H1 (cell line): ENCODE results near the gene OAS3. TPM values are rescaled to one million over a fixed set of nuclear protein-coding genes. Genes with fewer than 3 reads are reported as not detected.

Experiments
- CTCF ChIA-PET: fragments of 300-600 bp; sonication (Branson Sonifier 250); formaldehyde crosslinking; loops from one replicate; lab custom pipeline; 2021; ENCODE audit not compliant: partially characterized antibody; lab: Charles Lee
- POLR2A ChIA-PET: fragments of 300-600 bp; sonication (Branson Sonifier 250); formaldehyde crosslinking; loops from one replicate; lab custom pipeline; 2021; ENCODE audit warnings: inconsistent platforms; ENCODE audit not compliant: partially characterized antibody; lab: Charles Lee
- DNase-seq, 2 experiments: peaks; one replicate each; pipeline versions ENCODE4 v3.0.0 to v3.0.0-alpha.2; 2010 to 2022; ENCODE audit warnings: low spot score in 2 of 2, low read depth in 1 of 2, mixed read lengths in 1 of 2
- FAIRE-seq: peaks from 2 replicates; lab custom pipeline; 2011; peaks lifted over from hg19 to GRCh38; lab: Jason Lieb, UNC
- H2AFZ ChIP-seq: 2 replicates; pipeline ENCODE4 v1.8.1; 2012; ENCODE audit warnings: low read length, inconsistent platforms
- H2AK5ac ChIP-seq: 2 replicates; pipeline ENCODE4 v1.6.1; 2013; ENCODE audit warnings: low read depth, low read length
- H2BK120ac ChIP-seq: replicated peaks from 2 replicates; pipeline ENCODE3; 2013; ENCODE audit warnings: low read depth, low read length, inconsistent platforms
- H2BK12ac ChIP-seq: 2 replicates; pipeline ENCODE4 v1.6.1; 2013; ENCODE audit warnings: low read depth, low read length
- H2BK15ac ChIP-seq: 2 replicates; pipeline ENCODE4 v1.6.1; 2013; ENCODE audit warnings: low read length
- H2BK20ac ChIP-seq: 2 replicates; pipeline ENCODE4 v1.6.1; 2013; ENCODE audit warnings: low read length
- H2BK5ac ChIP-seq: 2 replicates; pipeline ENCODE4 v1.6.1; 2013; ENCODE audit warnings: low read depth, low read length
- H3K14ac ChIP-seq: 2 replicates; pipeline ENCODE4 v1.6.1; 2013; ENCODE audit warnings: inconsistent platforms; ENCODE audit not compliant: insufficient read length
- H3K18ac ChIP-seq: 2 replicates; pipeline ENCODE4 v1.6.1; 2013; ENCODE audit warnings: low read length; ENCODE audit errors: extremely low read depth
- H3K23ac ChIP-seq: 2 replicates; pipeline ENCODE4 v1.6.1; 2013; ENCODE audit warnings: inconsistent platforms; ENCODE audit not compliant: insufficient read length
- H3K23me2 ChIP-seq: 2 replicates; pipeline ENCODE4 v1.6.1; 2013; ENCODE audit warnings: low read depth, low read length
- H3K27ac ChIP-seq: 2 replicates; pipeline ENCODE4 v1.6.1; 2011; ENCODE audit warnings: low read depth, low read length, inconsistent platforms
- H3K27me3 ChIP-seq, 4 experiments: replicated peaks in 1 of 4; 1 replicate in 1 of 4; 2 replicates in 3 of 4; pipeline versions ENCODE4 v1.6.1 to v1.8.1; 2011 to 2013; ENCODE audit warnings: low read length in 3 of 4, mild to moderate bottlenecking in 3 of 4, inconsistent platforms in 2 of 4, mixed read lengths in 2 of 4, moderate library complexity in 1 of 4; ENCODE audit not compliant: control insufficient read depth in 3 of 4, insufficient read depth in 3 of 4; ENCODE audit errors: extremely low read depth in 1 of 4
- H3K36me3 ChIP-seq, 4 experiments: 2 replicates each; pipeline versions ENCODE4 v1.6.1 to v1.8.1; 2011 to 2013; ENCODE audit warnings: mild to moderate bottlenecking in 4 of 4, low read length in 3 of 4, moderate library complexity in 2 of 4, control low read depth in 1 of 4, inconsistent platforms in 1 of 4; ENCODE audit not compliant: insufficient read depth in 4 of 4, control insufficient read depth in 2 of 4
- H3K4ac ChIP-seq: replicated peaks from 2 replicates; pipeline ENCODE3; 2013; ENCODE audit warnings: low read length, low read depth, mixed read lengths, inconsistent platforms; ENCODE audit not compliant: insufficient read length
- H3K4me1 ChIP-seq, 4 experiments: replicated peaks in 1 of 4; 1 replicate in 1 of 4; 2 replicates in 3 of 4; pipeline versions ENCODE4 v1.6.1 to v1.8.1; 2011 to 2013; ENCODE audit warnings: low read length in 3 of 4, inconsistent platforms in 2 of 4, mixed read lengths in 1 of 4; ENCODE audit not compliant: insufficient read depth in 4 of 4, control insufficient read depth in 3 of 4
- H3K4me2 ChIP-seq, 2 experiments: 2 replicates each; pipeline versions ENCODE4 v1.6.1 to v1.8.1; 2011 to 2013; ENCODE audit warnings: low read depth in 2 of 2, low read length in 2 of 2, control low read depth in 1 of 2, inconsistent platforms in 1 of 2, mild to moderate bottlenecking in 1 of 2; ENCODE audit not compliant: insufficient read depth in 1 of 2
- H3K4me3 ChIP-seq, 4 experiments: fragments of 200-600, 300-600 bp in 1 of 4; sonication (generic), shearing (Covaris generic), sonication (Bioruptor Twin) in 1 of 4; 2 replicates each; pipeline versions ENCODE4 v1.5.1 to v1.8.1; 2011 to 2016; ENCODE audit warnings: low read length in 4 of 4, low read depth in 3 of 4, control low read depth in 2 of 4, inconsistent platforms in 2 of 4, mild to moderate bottlenecking in 2 of 4, mixed read lengths in 1 of 4, moderate library complexity in 1 of 4; ENCODE audit not compliant: insufficient read depth in 2 of 4; ENCODE audit errors: extremely low read depth in 1 of 4
- H3K56ac ChIP-seq: replicated peaks from 2 replicates; pipeline ENCODE3; 2013; ENCODE audit warnings: low read depth, mild to moderate bottlenecking, mixed read lengths, low read length, inconsistent platforms; ENCODE audit not compliant: insufficient read length
- H3K79me1 ChIP-seq: 2 replicates; pipeline ENCODE4 v1.6.1; 2013; ENCODE audit warnings: low read depth, low read length, control low read depth
- H3K79me2 ChIP-seq, 2 experiments: 2 replicates each; pipeline versions ENCODE4 v1.6.1 to v1.8.1; 2012 to 2013; ENCODE audit warnings: low read length in 2 of 2, mild to moderate bottlenecking in 2 of 2, inconsistent platforms in 1 of 2; ENCODE audit not compliant: insufficient read depth in 2 of 2, control insufficient read depth in 1 of 2
- H3K9ac ChIP-seq, 4 experiments: replicated peaks in 1 of 4; 1 replicate in 1 of 4; 2 replicates in 3 of 4; pipeline versions ENCODE4 v1.6.1 to v1.8.1; 2011 to 2013; ENCODE audit warnings: low read depth in 3 of 4, low read length in 3 of 4, control low read depth in 2 of 4, mild to moderate bottlenecking in 2 of 4, moderate library complexity in 2 of 4, inconsistent platforms in 1 of 4; ENCODE audit errors: extremely low read depth in 1 of 4
- H3K9me3 ChIP-seq, 2 experiments: 2 replicates each; pipeline versions ENCODE4 v1.6.1 to v1.8.1; 2012 to 2013; ENCODE audit warnings: mild to moderate bottlenecking in 2 of 2, moderate library complexity in 2 of 2, control low read depth in 1 of 2, inconsistent platforms in 1 of 2, low read depth in 1 of 2, low read length in 1 of 2, mixed read lengths in 1 of 2; ENCODE audit not compliant: insufficient read depth in 2 of 2
- H4K20me1 ChIP-seq, 2 experiments: replicated peaks in 1 of 2; 2 replicates each; pipeline versions ENCODE3 to v1.8.1; 2011 to 2013; ENCODE audit warnings: inconsistent platforms in 2 of 2, low read length in 2 of 2, mild to moderate bottlenecking in 1 of 2; ENCODE audit not compliant: insufficient read depth in 2 of 2, control insufficient read depth in 1 of 2
- H4K5ac ChIP-seq: 2 replicates; pipeline ENCODE4 v1.6.1; 2013; ENCODE audit warnings: low read length, low read depth, mixed read lengths, inconsistent platforms; ENCODE audit not compliant: insufficient read length
- H4K8ac ChIP-seq: 2 replicates; pipeline ENCODE4 v1.8.0; 2013; ENCODE audit warnings: mild to moderate bottlenecking, moderate library complexity, low read length, inconsistent platforms; ENCODE audit not compliant: insufficient read depth; ENCODE audit errors: extremely low read depth
- H4K91ac ChIP-seq: replicated peaks from 2 replicates; pipeline ENCODE3; 2013; ENCODE audit warnings: low read length, mixed read lengths, inconsistent platforms; ENCODE audit not compliant: insufficient read length
- EZH2 ChIP-seq: fragments of 200-600 bp; sonication (generic); IDR thresholded peaks from 2 replicates; pipeline ENCODE4 v1.7.1; 2012; ENCODE audit warnings: low read depth, mild to moderate bottlenecking, moderate library complexity, low read length, inconsistent platforms; ENCODE audit not compliant: severe bottlenecking
- HDAC6 ChIP-seq: IDR thresholded peaks from one replicate; pipeline ENCODE4 v1.7.1; 2012; ENCODE audit warnings: low read depth, mild to moderate bottlenecking, inconsistent platforms, low read length, moderate library complexity
- KDM4A ChIP-seq: IDR thresholded peaks from one replicate; pipeline ENCODE4 v1.7.1; 2012; ENCODE audit warnings: low read depth, mild to moderate bottlenecking, moderate library complexity, low read length, inconsistent platforms; ENCODE audit not compliant: severe bottlenecking
- KDM5A ChIP-seq: fragments of 200-600 bp; IDR thresholded peaks from 2 replicates; pipeline ENCODE4 v1.7.1; 2012; ENCODE audit warnings: mild to moderate bottlenecking, low read length, inconsistent platforms, mixed read lengths
- PHF8 ChIP-seq: fragments of 200-600 bp; sonication (generic); conservative IDR thresholded peaks from 2 replicates; pipeline ENCODE4 v1.7.1; 2012; ENCODE audit warnings: low read depth, mild to moderate bottlenecking, inconsistent platforms, low read length, moderate library complexity
- POU5F1 ChIP-seq: IDR thresholded peaks from 2 replicates; pipeline ENCODE4 v1.6.1; 2011; ENCODE audit warnings: low read depth, mild to moderate bottlenecking, low read length, moderate library complexity
- RAD21 ChIP-seq, 2 experiments: IDR thresholded peaks in 1 of 2; conservative IDR thresholded peaks in 1 of 2; 2 replicates each; pipeline ENCODE4 v1.6.1; 2011; ENCODE audit warnings: low read depth in 2 of 2, low read length in 2 of 2, improper control_type of control experiment in 1 of 2, inconsistent platforms in 1 of 2, mild to moderate bottlenecking in 1 of 2, moderate library complexity in 1 of 2
- RFX5 ChIP-seq: IDR thresholded peaks from 2 replicates; pipeline ENCODE4 v1.6.1; 2011; ENCODE audit warnings: low read depth, low read length, improper control_type of control experiment, borderline replicate concordance
- RNF2 ChIP-seq: fragments of 200-900, 300-1000 bp; sonication (generic); IDR thresholded peaks from 2 replicates; pipeline ENCODE4 v1.7.1; 2016; ENCODE audit warnings: borderline replicate concordance, low read depth, mild to moderate bottlenecking, antibody characterized with exemption, low read length; ENCODE audit not compliant: poor library complexity, severe bottlenecking; ENCODE audit errors: missing control alignments
- SIRT6 ChIP-seq: IDR thresholded peaks from one replicate; pipeline ENCODE4 v1.7.1; 2012; ENCODE audit warnings: low read length, inconsistent platforms
- YY1 ChIP-seq: IDR thresholded peaks from 2 replicates; pipeline ENCODE4 v1.6.1; 2011; ENCODE audit warnings: low read depth, mild to moderate bottlenecking, low read length
- WGBS, 2 experiments: shearing (Covaris generic) in 1 of 2; methylation state at CpG; one replicate each; pipeline versions ENCODE4 v1.1.6 to v1.1.7; 2013 to 2015; ENCODE audit warnings: low lambda C conversion rate in 2 of 2, mixed read lengths in 2 of 2, inconsistent platforms in 1 of 2, low coverage in 1 of 2, missing lambda C conversion rate in 1 of 2; ENCODE audit not compliant: insufficient replicate concordance in 2 of 2, insufficient coverage in 1 of 2, insufficient read length in 1 of 2; ENCODE audit errors: extremely low coverage in 1 of 2, missing lambda C conversion rate in 1 of 2; 5-methylcytosine and 5-hydroxymethylcytosine counted together
- polyA plus RNA-seq, 7 experiments: library from polyadenylated mRNA; depleted of rRNA in 3 of 7; stranded (reverse) in 5 of 7; unstranded in 2 of 7; fragments of >200 nt in 5 of 7; fragments of 200-250 nt in 2 of 7; gene quantifications; 1 replicate in 5 of 7; 2 replicates in 1 of 7; 4 replicates in 1 of 7; pipeline versions ENCODE4 v1.2.1 to v1.2.3, GENCODE V29; 2011 to 2013; ENCODE audit warnings: missing spikeins in 2 of 7, mixed read lengths in 2 of 7
- total RNA-seq: library from RNA; stranded (reverse); fragmentation: NEBNext Ultra II Directional; extraction: Animal tissue kit (Norgen Biotek cat#: 25700); gene quantifications from 2 replicates; pipeline ENCODE4 v1.2.1, GENCODE V29; 2021

OAS3 gene
- total and polyA plus RNA-seq, 2 of the 8 experiments (the other 6 are each of a cell fraction or from before 2014, with no cell fraction given) = 0.73 to 3.7 TPM

DNA sequence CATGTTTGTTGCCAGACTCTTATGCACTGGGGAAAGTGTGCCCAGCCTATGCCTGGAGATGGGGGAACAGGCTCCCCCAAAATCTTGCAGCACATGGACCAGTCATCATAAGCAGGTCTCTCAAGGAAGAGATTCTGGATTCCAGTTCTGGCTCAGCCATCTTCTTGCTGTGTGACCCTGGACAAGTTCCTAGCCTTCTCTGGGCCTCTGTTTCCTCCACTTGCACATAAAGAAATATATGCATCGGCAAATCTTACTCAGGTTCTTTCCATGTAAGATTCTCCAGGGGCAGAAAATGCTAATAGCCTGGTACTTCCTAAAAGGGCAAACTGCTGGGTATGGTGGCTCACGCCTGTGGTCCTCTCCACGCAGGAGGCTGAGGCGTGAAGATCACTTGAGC is 7.2 kb downstream of the OAS3 start:
- no peak overlapping the region for H4K91ac ChIP-seq
- H3K4me1 ChIP-seq = 0 out of 7 replicates have a peak, but pooled peaks cover 0 to 3% (median 0%) of the 10 kb centered on the region in 4 experiments
- H2BK5ac ChIP-seq = no peak overlapping the region
- H3K4me3 ChIP-seq = no peak overlapping the region
- H4K20me1 ChIP-seq = no peaks in the 10 kb centered on the region
- no peaks in the 10 kb centered on the region for H3K79me2 ChIP-seq
- POLR2A ChIA-PET = no interaction called here
- H2AFZ ChIP-seq = no peak overlapping the region
- no peaks in the 10 kb centered on the region for H3K9me3 ChIP-seq
- no peak overlapping the region for H3K4ac ChIP-seq
- H4K5ac ChIP-seq = no peak overlapping the region
- no peak overlapping the region for H3K14ac ChIP-seq
- no peaks in the 10 kb centered on the region for H3K36me3 ChIP-seq
- FAIRE-seq = no peak
- 90% methylated on average over 4 of the region's 4 CpGs; no CpG with 5 or more reads in 1 of the 2 experiments for WGBS, 2 experiments
- H3K56ac ChIP-seq = no peak overlapping the region
- no peak overlapping the region for H2BK20ac ChIP-seq
- H2AK5ac ChIP-seq = no peak overlapping the region
- no peaks in the 10 kb centered on the region for H3K79me1 ChIP-seq
- H3K27ac ChIP-seq = no peak overlapping the region
- no peak overlapping the region for H4K8ac ChIP-seq
- H3K23ac ChIP-seq = no peak overlapping the region
- no peak overlapping the region for H3K4me2 ChIP-seq
- H3K9ac ChIP-seq = no peak overlapping the region
- H2BK15ac ChIP-seq = no peak overlapping the region
- no peak overlapping the region for H2BK120ac ChIP-seq
- no peaks in the 10 kb centered on the region for H3K23me2 ChIP-seq
- no peak for DNase-seq
- H2BK12ac ChIP-seq = no peak overlapping the region
- CTCF ChIA-PET = no interaction called here
- no peaks in the 10 kb centered on the region for H3K27me3 ChIP-seq
- H3K18ac ChIP-seq = no peak overlapping the region
- TF ChIP-seq KDM4A (no peak), RNF2 (no peak), RFX5 (no peak), POU5F1 (no peak), PHF8 (no peak), RAD21 (IDR thresholded peaks at IDR 0.05 in 1 of 2, conservative IDR thresholded peaks at IDR 0.05 in 1 of 2; ENCODE audit: low read depth in 2 of 2, low read length in 2 of 2) (no peak), HDAC6 (no peak), EZH2 (no peak), YY1 (no peak), KDM5A (no peak), SIRT6 (no peak)
